ENCODE measurements around the gene RNF123.

GRCh38 chr3:49716169-49716568 lies 26.8 kb downstream of the RNF123 start:
- TF ChIP-seq CTCF (IDR thresholded peaks at IDR 0.05): no peak
- no peak for TF ChIP-seq POLR2A (IDR thresholded peaks at IDR 0.05)
